A549 (cell line): Measurements from ENCODE around the gene RAB37. TPM values are rescaled to one million over a fixed set of nuclear protein-coding genes. Genes with fewer than 3 reads are reported as not detected.
A peak's percentile ranks its signal among the peaks of the same experiment; 100 is the strongest.

Source experiments
- ATAC-seq, 2 experiments: fragments of 200-7000 bp in 1 of 2; fragments of >200 bp in 1 of 2; cut with Nextera tagmentation in 1 of 2; cut with Tn5 transposase in 1 of 2; 3 replicates each; pipeline versions ENCODE4 v1.8.0 to v1.9.1; 2018 to 2020; ENCODE audit warnings: mild to moderate bottlenecking in 1 of 2, moderate library complexity in 1 of 2
- CTCF ChIA-PET: fragments of 300-600 bp; sonication (Branson Sonifier 250); formaldehyde crosslinking; extraction: SDS; loops from one replicate; lab custom pipeline; 2021; ENCODE audit warnings: antibody characterized with exemption, inconsistent platforms; lab: Yijun Ruan, JAX
- POLR2A ChIA-PET: fragments of 350-600 bp; formaldehyde crosslinking; extraction: SDS; loops from one replicate; lab custom pipeline; 2021; ENCODE audit warnings: antibody characterized with exemption, inconsistent platforms; lab: Yijun Ruan, JAX
- DNase-seq, 2 experiments: peaks; one replicate each; pipeline versions ENCODE4 v3.0.0 to v3.0.0-alpha.2; 2011 to 2016; ENCODE audit warnings: low read depth in 1 of 2, low spot score in 1 of 2
- FAIRE-seq: peaks from 2 replicates; lab custom pipeline; 2011; peaks lifted over from hg19 to GRCh38; lab: Jason Lieb, UNC
- H3K27ac ChIP-seq, 2 experiments: fragments of >200 bp; sonication (Bioruptor Twin); formaldehyde crosslinking; 3 replicates each; pipeline ENCODE4 v1.5.1; 2016 to 2017
- H3K4me1 ChIP-seq: fragments of >200 bp; sonication (Bioruptor Twin); formaldehyde crosslinking; 3 replicates; pipeline ENCODE4 v1.6.1; 2016
- H3K4me2 ChIP-seq: fragments of >200 bp; sonication (Bioruptor Twin); formaldehyde crosslinking; 3 replicates; pipeline ENCODE4 v1.6.1; 2016
- H3K4me3 ChIP-seq: fragments of >200 bp; sonication (Bioruptor Twin); formaldehyde crosslinking; 3 replicates; pipeline ENCODE4 v1.5.1; 2016
- H3K9me3 ChIP-seq: fragments of >200 bp; sonication (Bioruptor Twin); formaldehyde crosslinking; 3 replicates; pipeline ENCODE4 v1.6.1; 2016
- CEBPB ChIP-seq, 2 experiments: fragments of >200 bp in 1 of 2; sonication (Bioruptor Twin) in 1 of 2; formaldehyde crosslinking in 1 of 2; IDR thresholded peaks; 2 replicates each; pipeline ENCODE4 v1.6.1; 2012 to 2016
- EP300 ChIP-seq, 2 experiments: fragments of >200 bp; sonication (Bioruptor Twin); formaldehyde crosslinking; IDR thresholded peaks; 2 replicates in 1 of 2; 3 replicates in 1 of 2; pipeline ENCODE4 v1.6.1; 2016 to 2017
- FOXS1 ChIP-seq: fragments of 250-450 bp; sonication (Bioruptor Pico); IDR thresholded peaks from 2 replicates; pipeline ENCODE4 v1.5.0; 2020; ENCODE audit warnings: mild to moderate bottlenecking, moderate library complexity
- HDAC2 ChIP-seq: fragments of 200-600 bp; sonication (generic); IDR thresholded peaks from 2 replicates; pipeline ENCODE4 v1.6.1; 2016
- HOXB13 ChIP-seq: fragments of 250-450 bp; sonication (Bioruptor Pico); IDR thresholded peaks from 2 replicates; pipeline ENCODE4 v1.5.0; 2020; ENCODE audit warnings: low read depth, mild to moderate bottlenecking, moderate library complexity
- HOXB5 ChIP-seq: fragments of 250-450 bp; sonication (Bioruptor Pico); IDR thresholded peaks from 2 replicates; pipeline ENCODE4 v1.5.0; 2020; ENCODE audit warnings: mild to moderate bottlenecking, moderate library complexity
- JUN ChIP-seq, 2 experiments: fragments of >200 bp; sonication (Bioruptor Twin); formaldehyde crosslinking; IDR thresholded peaks; 2 replicates in 1 of 2; 3 replicates in 1 of 2; pipeline ENCODE4 v1.6.1; 2016 to 2017
- KDM1A ChIP-seq: fragments of 200-600 bp; sonication (generic); IDR thresholded peaks from 2 replicates; pipeline ENCODE4 v1.6.1; 2016; ENCODE audit warnings: low read depth, mild to moderate bottlenecking
- KDM5A ChIP-seq: fragments of 200-600 bp; sonication (generic); IDR thresholded peaks from 2 replicates; pipeline ENCODE4 v1.6.1; 2016; ENCODE audit warnings: antibody characterized with exemption, mild to moderate bottlenecking
- MAZ ChIP-seq: fragments of 150-350 bp; IDR thresholded peaks from 2 replicates; pipeline ENCODE4 v1.6.1; 2014; ENCODE audit warnings: antibody characterized with exemption, low read depth, low read length, borderline replicate concordance
- NPAS2 ChIP-seq: fragments of 250-450 bp; sonication (Bioruptor Pico); IDR thresholded peaks from 2 replicates; pipeline ENCODE4 v1.8.0; 2022; ENCODE audit warnings: mild to moderate bottlenecking, moderate library complexity, borderline replicate concordance
- PHF8 ChIP-seq: fragments of 200-600 bp; sonication (generic); IDR thresholded peaks from 2 replicates; pipeline ENCODE4 v1.6.1; 2016; ENCODE audit warnings: low read depth, mild to moderate bottlenecking, antibody characterized with exemption, moderate library complexity, borderline replicate concordance
- POLR2A ChIP-seq: IDR thresholded peaks from 2 replicates; pipeline ENCODE4 v1.6.1; 2012; ENCODE audit warnings: mild to moderate bottlenecking, low read length
- POLR2AphosphoS2 ChIP-seq: conservative IDR thresholded peaks from 2 replicates; pipeline ENCODE4 v1.6.1; 2012; ENCODE audit warnings: low read length, improper control_type of control experiment, inconsistent platforms
- RARB ChIP-seq: fragments of 250-450 bp; sonication (Bioruptor Pico); IDR thresholded peaks from 2 replicates; pipeline ENCODE4 v1.8.0; 2021; ENCODE audit warnings: mild to moderate bottlenecking, moderate library complexity
- RFX5 ChIP-seq: fragments of 450-650 bp; IDR thresholded peaks from 2 replicates; pipeline ENCODE4 v1.7.1; 2014; ENCODE audit warnings: antibody characterized with exemption, mild to moderate bottlenecking, moderate library complexity
- ZC3H11A ChIP-seq: fragments of 450-650 bp; IDR thresholded peaks from 2 replicates; pipeline ENCODE4 v1.6.1; 2014; ENCODE audit warnings: antibody characterized with exemption, mild to moderate bottlenecking
- ZFP36 ChIP-seq: fragments of 450-650 bp; IDR thresholded peaks from 2 replicates; pipeline ENCODE4 v1.6.1; 2014; ENCODE audit warnings: borderline replicate concordance; ENCODE audit not compliant: partially characterized antibody
- ZSCAN20 ChIP-seq: fragments of 250-450 bp; sonication (Bioruptor Pico); IDR thresholded peaks from 2 replicates; pipeline ENCODE4 v1.8.0; 2022; ENCODE audit warnings: mild to moderate bottlenecking, moderate library complexity
- WGBS: methylation state at CpG from one replicate; pipeline ENCODE4 v1.1.6; 2017; ENCODE audit errors: missing lambda C conversion rate; 5-methylcytosine and 5-hydroxymethylcytosine counted together
- polyA plus RNA-seq, 4 experiments: library from polyadenylated mRNA; depleted of rRNA in 3 of 4; stranded (reverse); fragments of >200 nt; fragmentation: RNase III in 1 of 4; extraction: RNeasy Plus Mini Kit Qiagen cat#74134 plus additional on column Dnase treatment in 1 of 4; gene quantifications; 2 replicates in 3 of 4; 3 replicates in 1 of 4; pipeline ENCODE4 v1.2.3, GENCODE V29; 2011 to 2017
- TF ChIP-seq, protein P1 (sequence below): fragments of 250-450 bp; sonication (Bioruptor Pico); IDR thresholded peaks from 2 replicates; pipeline ENCODE4 v1.5.0; 2021; ENCODE audit warnings: mild to moderate bottlenecking, moderate library complexity, borderline replicate concordance
- TF ChIP-seq, protein P2 (sequence below): IDR thresholded peaks from 2 replicates; pipeline ENCODE4 v1.6.1; 2012
- TF ChIP-seq, protein P3 (sequence below): IDR thresholded peaks from 2 replicates; pipeline ENCODE4 v1.6.1; 2012
- TF ChIP-seq, protein P4 (sequence below): fragments of >200 bp; sonication (Bioruptor Twin); formaldehyde crosslinking; IDR thresholded peaks from 3 replicates; pipeline ENCODE4 v1.5.1; 2016

RAB37 gene
- polyA plus RNA-seq, 2 of the 4 experiments (the other 2 are of a cell fraction) = 2.4 to 15.8 TPM

DNA sequence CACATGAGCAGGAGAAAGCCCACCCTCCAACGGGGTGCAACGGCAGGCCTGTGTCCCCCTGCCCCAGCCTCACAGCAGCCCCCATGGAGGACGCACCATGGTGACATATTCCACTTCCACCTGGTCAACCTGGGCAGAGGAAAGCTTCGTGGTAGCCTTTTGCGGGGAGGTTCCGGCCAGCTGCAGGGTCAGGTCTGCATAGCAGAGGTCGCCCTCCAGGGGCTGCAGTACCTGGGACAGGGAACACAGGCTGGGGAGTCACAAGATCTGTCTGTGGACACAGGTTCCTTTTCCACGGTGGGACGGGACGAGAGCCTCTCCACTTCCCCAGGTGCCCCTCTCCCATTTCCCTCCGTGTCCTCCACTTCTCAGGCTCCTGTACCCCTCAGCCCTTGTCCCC lies 41.4 kb upstream of the RAB37 start:
- no peak overlapping the region for H3K27ac ChIP-seq
- TF ChIP-seq KDM1A = no peak
- TF ChIP-seq ZFP36 = no peak
- no peak for TF ChIP-seq POLR2AphosphoS2
- no peak for TF ChIP-seq KDM5A
- TF ChIP-seq, all 56 proteins: peak for 0
- H3K4me3 ChIP-seq = no peak overlapping the region
- peaks cover 5% of the 10 kb centered on the region; the same call in 2 of the 3 replicates for H3K9me3 ChIP-seq
- CTCF ChIA-PET = interaction anchor here (1.0 to 2.3 kb wide), 5 partner anchors 10 to 93 kb away, joined by 3 to 9 read pairs (median 3); no protein-coding TSS in a partner anchor
- H3K4me1 ChIP-seq = no peaks in the 10 kb centered on the region
- 62% methylated on average over 8 of the region's 11 CpGs for WGBS
- H3K4me2 ChIP-seq = no peak overlapping the region
- DNase-seq (no peak), ATAC-seq (no peak; a peak in 1 of 6 replicates), FAIRE-seq (no peak)
- POLR2A ChIA-PET = no interaction called here

DNA sequence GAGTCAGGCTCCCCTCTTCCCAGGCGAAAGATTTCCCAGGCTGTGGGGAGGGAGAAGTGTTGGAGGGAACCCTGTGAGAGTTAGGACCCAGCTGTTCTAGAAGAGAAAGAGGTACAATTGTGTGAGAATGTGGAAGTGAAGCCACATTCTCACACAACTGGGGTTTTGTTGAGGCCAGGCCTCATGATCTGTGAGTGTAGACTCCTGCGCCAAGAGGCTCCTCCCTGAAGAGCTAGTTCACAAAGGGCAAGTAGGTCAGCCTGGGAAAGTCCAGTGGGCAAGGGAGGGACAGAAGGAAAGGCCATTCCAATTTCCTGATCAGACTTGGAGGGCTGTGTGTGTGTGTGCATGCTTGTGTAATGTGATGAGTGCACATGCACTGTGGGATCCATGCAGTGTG lies 39.5 kb upstream of the RAB37 start:
- H3K9me3 ChIP-seq = peaks cover 5% of the 10 kb centered on the region; the same call in 2 of the 3 replicates
- TF ChIP-seq POLR2A = peak; percentile 18; the same call in 1 of the 2 replicates
- TF ChIP-seq, protein P1, sequence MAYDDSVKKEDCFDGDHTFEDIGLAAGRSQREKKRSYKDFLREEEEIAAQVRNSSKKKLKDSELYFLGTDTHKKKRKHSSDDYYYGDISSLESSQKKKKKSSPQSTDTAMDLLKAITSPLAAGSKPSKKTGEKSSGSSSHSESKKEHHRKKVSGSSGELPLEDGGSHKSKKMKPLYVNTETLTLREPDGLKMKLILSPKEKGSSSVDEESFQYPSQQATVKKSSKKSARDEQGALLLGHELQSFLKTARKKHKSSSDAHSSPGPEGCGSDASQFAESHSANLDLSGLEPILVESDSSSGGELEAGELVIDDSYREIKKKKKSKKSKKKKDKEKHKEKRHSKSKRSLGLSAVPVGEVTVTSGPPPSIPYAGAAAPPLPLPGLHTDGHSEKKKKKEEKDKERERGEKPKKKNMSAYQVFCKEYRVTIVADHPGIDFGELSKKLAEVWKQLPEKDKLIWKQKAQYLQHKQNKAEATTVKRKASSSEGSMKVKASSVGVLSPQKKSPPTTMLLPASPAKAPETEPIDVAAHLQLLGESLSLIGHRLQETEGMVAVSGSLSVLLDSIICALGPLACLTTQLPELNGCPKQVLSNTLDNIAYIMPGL (CRISPR knock-in tag) = no peak
- no peak for TF ChIP-seq PHF8
- ChIA-PET POLR2A (no interaction called here), CTCF (interaction anchor here (1.2 to 1.3 kb wide), 3 partner anchors 11 to 93 kb away, joined by 3 to 5 read pairs (median 4); no protein-coding TSS in a partner anchor)
- H3K4me1 ChIP-seq = no peaks in the 10 kb centered on the region
- FAIRE-seq = no peak
- ATAC-seq = no peak
- H3K4me3 ChIP-seq = no peak overlapping the region
- no peak overlapping the region for H3K27ac ChIP-seq
- no peak overlapping the region for H3K4me2 ChIP-seq
- 61% methylated on average over 2 of the region's 2 CpGs for WGBS
- no peak for DNase-seq

DNA sequence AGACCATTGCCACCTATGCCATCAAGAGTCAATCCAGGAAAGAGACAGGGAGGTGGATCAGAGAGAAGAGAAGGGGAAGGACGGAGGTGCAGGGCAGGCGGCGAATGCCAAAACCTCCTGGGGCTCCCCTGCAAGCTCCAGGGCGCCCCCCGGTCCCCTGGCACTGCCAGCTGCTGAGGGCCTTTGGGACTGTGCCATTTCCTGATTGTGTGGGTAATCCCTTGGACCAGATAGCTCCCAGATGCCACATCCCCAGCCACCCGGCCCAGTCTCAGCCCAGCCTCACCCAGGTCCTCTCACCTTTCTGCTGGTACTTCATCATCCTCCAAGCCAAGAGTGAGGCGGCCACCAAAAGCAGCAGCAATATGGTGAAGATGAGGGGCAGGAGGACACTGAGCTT lies 39.0 kb upstream of the RAB37 start:
- ATAC-seq (no peak), DNase-seq (no peak), FAIRE-seq (no peak)
- POLR2A ChIA-PET = no interaction called here
- TF ChIP-seq, protein P2, sequence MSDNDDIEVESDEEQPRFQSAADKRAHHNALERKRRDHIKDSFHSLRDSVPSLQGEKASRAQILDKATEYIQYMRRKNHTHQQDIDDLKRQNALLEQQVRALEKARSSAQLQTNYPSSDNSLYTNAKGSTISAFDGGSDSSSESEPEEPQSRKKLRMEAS = no peak
- TF ChIP-seq EP300 (IDR thresholded peaks at IDR 0.05) = no peak
- no peak for TF ChIP-seq RFX5
- H3K4me2 ChIP-seq = no peak overlapping the region
- H3K4me3 ChIP-seq = no peak overlapping the region
- H3K9me3 ChIP-seq = peaks cover 5% of the 10 kb centered on the region; the same call in 2 of the 3 replicates
- CTCF ChIA-PET = interaction anchor here (1.2 kb wide), 2 partner anchors 12 to 40 kb away, joined by 4 to 5 read pairs; no protein-coding TSS in a partner anchor
- WGBS = 41% methylated on average over 7 of the region's 7 CpGs
- no peaks in the 10 kb centered on the region for H3K4me1 ChIP-seq
- H3K27ac ChIP-seq = no peak overlapping the region

DNA sequence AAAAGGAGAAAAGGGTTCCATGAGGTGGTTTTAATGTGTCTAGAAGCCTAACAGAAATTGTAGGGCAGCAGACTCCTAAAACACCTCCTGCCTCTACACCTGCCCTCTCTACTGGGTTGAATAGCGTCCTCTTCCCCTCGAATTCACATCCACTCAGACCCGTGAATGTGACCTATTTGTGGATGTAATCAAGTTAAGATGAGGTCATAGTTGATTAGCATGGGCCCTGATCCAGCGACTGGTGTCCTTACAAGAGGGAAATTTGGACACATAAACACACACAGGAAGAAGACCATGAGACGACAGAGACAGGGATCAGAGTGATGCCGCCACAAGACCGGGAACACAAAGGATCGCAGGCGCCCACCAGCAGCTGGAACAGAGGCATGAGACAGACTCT lies 37.8 kb upstream of the RAB37 start:
- Histone ChIP-seq H3K4me1 (no peaks in the 10 kb centered on the region), H3K4me3 (no peak overlapping the region), H3K4me2 (no peak overlapping the region), H3K9me3 (peaks cover under 1% of the 10 kb centered on the region; the same call in 2 of the 3 replicates), H3K27ac (no peak overlapping the region)
- CTCF ChIA-PET = interaction anchor here (1.0 kb wide), 1 partner anchor 39 kb away, joined by 3 read pairs; no protein-coding TSS in a partner anchor
- no peak for ATAC-seq
- POLR2A ChIA-PET = no interaction called here
- WGBS = 59% methylated on average over 9 of the region's 9 CpGs
- no peak for FAIRE-seq
- no peak for DNase-seq
- no peak for TF ChIP-seq NPAS2
- TF ChIP-seq, protein P3, sequence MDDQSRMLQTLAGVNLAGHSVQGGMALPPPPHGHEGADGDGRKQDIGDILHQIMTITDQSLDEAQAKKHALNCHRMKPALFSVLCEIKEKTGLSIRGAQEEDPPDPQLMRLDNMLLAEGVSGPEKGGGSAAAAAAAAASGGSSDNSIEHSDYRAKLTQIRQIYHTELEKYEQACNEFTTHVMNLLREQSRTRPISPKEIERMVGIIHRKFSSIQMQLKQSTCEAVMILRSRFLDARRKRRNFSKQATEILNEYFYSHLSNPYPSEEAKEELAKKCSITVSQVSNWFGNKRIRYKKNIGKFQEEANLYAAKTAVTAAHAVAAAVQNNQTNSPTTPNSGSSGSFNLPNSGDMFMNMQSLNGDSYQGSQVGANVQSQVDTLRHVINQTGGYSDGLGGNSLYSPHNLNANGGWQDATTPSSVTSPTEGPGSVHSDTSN = no peak
- no peak for TF ChIP-seq HDAC2
- no peak for TF ChIP-seq RARB (CRISPR knock-in tag)
- no peak for TF ChIP-seq HOXB5 (CRISPR knock-in tag)
- TF ChIP-seq, protein P4, sequence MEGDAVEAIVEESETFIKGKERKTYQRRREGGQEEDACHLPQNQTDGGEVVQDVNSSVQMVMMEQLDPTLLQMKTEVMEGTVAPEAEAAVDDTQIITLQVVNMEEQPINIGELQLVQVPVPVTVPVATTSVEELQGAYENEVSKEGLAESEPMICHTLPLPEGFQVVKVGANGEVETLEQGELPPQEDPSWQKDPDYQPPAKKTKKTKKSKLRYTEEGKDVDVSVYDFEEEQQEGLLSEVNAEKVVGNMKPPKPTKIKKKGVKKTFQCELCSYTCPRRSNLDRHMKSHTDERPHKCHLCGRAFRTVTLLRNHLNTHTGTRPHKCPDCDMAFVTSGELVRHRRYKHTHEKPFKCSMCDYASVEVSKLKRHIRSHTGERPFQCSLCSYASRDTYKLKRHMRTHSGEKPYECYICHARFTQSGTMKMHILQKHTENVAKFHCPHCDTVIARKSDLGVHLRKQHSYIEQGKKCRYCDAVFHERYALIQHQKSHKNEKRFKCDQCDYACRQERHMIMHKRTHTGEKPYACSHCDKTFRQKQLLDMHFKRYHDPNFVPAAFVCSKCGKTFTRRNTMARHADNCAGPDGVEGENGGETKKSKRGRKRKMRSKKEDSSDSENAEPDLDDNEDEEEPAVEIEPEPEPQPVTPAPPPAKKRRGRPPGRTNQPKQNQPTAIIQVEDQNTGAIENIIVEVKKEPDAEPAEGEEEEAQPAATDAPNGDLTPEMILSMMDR = no peak
- no peak for TF ChIP-seq PHF8
- no peak for TF ChIP-seq JUN (IDR thresholded peaks at IDR 0.05)
- TF ChIP-seq POLR2AphosphoS2 = no peak
- TF ChIP-seq ZSCAN20 (CRISPR knock-in tag) = no peak
- TF ChIP-seq HOXB13 (CRISPR knock-in tag) = no peak
- TF ChIP-seq CEBPB (IDR thresholded peaks at IDR 0.05) = no peak
- TF ChIP-seq, protein P1 (CRISPR knock-in tag) = no peak
- TF ChIP-seq FOXS1 (CRISPR knock-in tag) = no peak
- TF ChIP-seq MAZ = no peak
- TF ChIP-seq ZC3H11A = no peak
